Stimulated activated CD4-positive, alpha-beta T cell treated with anti-CD3 and anti-CD28 coated beads, Interleukin-4, amount 100 ng/mL, for 4 hours (primary cell): ENCODE data around the gene CACNB2.

ENCODE experiments used
- DNase-seq, 2 experiments: peaks; one replicate each; pipeline ENCODE4 v3.0.0-alpha.2; 2020

CACNB2 gene

GRCh38 chr10:18472977-18473376, 332.8 kb downstream of the CACNB2 start:
- no peak for DNase-seq

- no peak for DNase-seq
These were observed 333.3 kb downstream of the CACNB2 start for GRCh38 chr10:18473424-18474117.

- DNase-seq, result no peak
These were observed 333.9 kb downstream of the CACNB2 start for GRCh38 chr10:18474118-18474455.

- DNase-seq, result no peak
These were observed 335.9 kb downstream of the CACNB2 start for GRCh38 chr10:18476076-18476647.

- no peak for DNase-seq
These were observed 338.1 kb downstream of the CACNB2 start for GRCh38 chr10:18478354-18478753.

GRCh38 chr10:18479502-18479901, 339.3 kb downstream of the CACNB2 start:
- no peak for DNase-seq

- no peak for DNase-seq
These were observed 343.4 kb downstream of the CACNB2 start for GRCh38 chr10:18483516-18484186.

- no peak for DNase-seq
These were observed 346.2 kb downstream of the CACNB2 start for GRCh38 chr10:18486438-18486837.

- DNase-seq, result no peak
These were observed 350.5 kb downstream of the CACNB2 start for GRCh38 chr10:18490755-18491154.

- no peak for DNase-seq
These were observed 357.7 kb downstream of the CACNB2 start for GRCh38 chr10:18497806-18498369.

GRCh38 chr10:18498998-18499397, 358.8 kb downstream of the CACNB2 start:
- no peak for DNase-seq

GRCh38 chr10:18500576-18500975, 360.4 kb downstream of the CACNB2 start:
- DNase-seq, result no peak

GRCh38 chr10:18501198-18501597, 361.0 kb downstream of the CACNB2 start:
- DNase-seq, result no peak

GRCh38 chr10:18501629-18502028, 361.4 kb downstream of the CACNB2 start:
- DNase-seq, result no peak

- no peak for DNase-seq
These were observed 363.9 kb downstream of the CACNB2 start for GRCh38 chr10:18504161-18504560.

GRCh38 chr10:18505456-18506118, 365.4 kb downstream of the CACNB2 start:
- no peak for DNase-seq

- DNase-seq, result no peak
These were observed 368.4 kb downstream of the CACNB2 start for GRCh38 chr10:18508587-18508986.

GRCh38 chr10:18514537-18514936, 374.3 kb downstream of the CACNB2 start:
- DNase-seq, result no peak

GRCh38 chr10:18516851-18517250, 376.6 kb downstream of the CACNB2 start:
- DNase-seq, result no peak

GRCh38 chr10:18523025-18523424, 382.8 kb downstream of the CACNB2 start:
- DNase-seq, result no peak

GRCh38 chr10:18523858-18524257, 383.6 kb downstream of the CACNB2 start:
- no peak for DNase-seq

GRCh38 chr10:18527687-18528086, 387.5 kb downstream of the CACNB2 start:
- no peak for DNase-seq

- DNase-seq, result no peak
These were observed 388.1 kb downstream of the CACNB2 start for GRCh38 chr10:18528292-18528691.
